HG03571 (cell line): ENCODE results near the gene GLA.

ENCODE experiments used
- ATAC-seq: cut with Tn5 transposase; IDR thresholded peaks from one replicate; pipeline ENCODE4 v1.9.1; 2021; ENCODE audit not compliant: unreplicated experiment

GLA gene

GRCh38 chrX:101359966-101360365 lies 47.8 kb downstream of the GLA start:
- no peak for ATAC-seq

GRCh38 chrX:101357166-101357795 lies 50.4 kb downstream of the GLA start:
- no peak for ATAC-seq

DNA sequence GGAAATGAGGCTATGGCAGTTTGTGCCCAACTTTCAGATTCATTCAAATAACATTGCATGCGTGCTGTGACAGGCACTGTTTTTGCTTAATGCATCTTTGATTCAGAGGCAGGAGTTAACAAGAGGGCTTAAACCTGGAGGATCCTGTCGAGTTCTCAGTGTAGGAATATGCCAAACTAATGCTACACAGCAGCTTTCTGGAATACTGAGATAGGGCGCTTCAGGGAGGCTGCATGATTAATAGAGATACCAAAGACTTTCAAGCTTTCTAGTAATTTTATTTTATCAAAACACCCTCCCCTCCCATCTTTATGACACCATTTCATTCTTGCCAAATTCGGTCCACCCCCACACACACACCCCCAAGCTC lies 58.5 kb downstream of the GLA start:
- ATAC-seq = no peak

- ATAC-seq = peak; percentile 95
Measured at GRCh38 chrX:101348452-101349192, 59.1 kb downstream of the GLA start, which contains the start of gene TIMM8A. TSS of gene TIMM8A (minus strand) at chrX:101348742. CDS start at chrX:101348664, 78 bp downstream.

GRCh38 chrX:101347859-101348451 lies 59.8 kb downstream of the GLA start:
- ATAC-seq = no peak
